PC-9 (cell line): ENCODE results near the gene NBEA. TPM values are rescaled to one million over a fixed set of nuclear protein-coding genes. Genes with fewer than 3 reads are reported as not detected.

ENCODE experiments used
- BruUV-seq: library from RNA; stranded (reverse); fragments of 400-500 nt; replicated peaks from 2 replicates; lab custom pipeline; 2021; lab: Mats Ljungman, UMichigan
- CTCF ChIA-PET: fragments of 300-600 bp; sonication (Branson Sonifier 250); formaldehyde crosslinking; loops from one replicate; lab custom pipeline; 2022; ENCODE audit warnings: antibody characterized with exemption; lab: Charles Lee
- POLR2A ChIA-PET: fragments of 300-600 bp; sonication (Branson Sonifier 250); formaldehyde crosslinking; loops from one replicate; lab custom pipeline; 2022; ENCODE audit warnings: antibody characterized with exemption; ENCODE audit not compliant: unreplicated experiment; lab: Charles Lee
- DNase-seq, 2 experiments: peaks; one replicate each; pipeline versions ENCODE4 v3.0.0 to v3.0.0-alpha.2; 2015 to 2022; ENCODE audit warnings: mixed read lengths in 1 of 2
- H2AFZ ChIP-seq: fragments of 200-600 bp; sonication (generic); 2 replicates; pipeline ENCODE4 v1.8.1; 2017; ENCODE audit warnings: antibody characterized with exemption
- H3F3A ChIP-seq: fragments of 200-600 bp; sonication (generic); 2 replicates; pipeline ENCODE4 v1.8.1; 2017; ENCODE audit warnings: antibody characterized with exemption, mild to moderate bottlenecking, low read depth; ENCODE audit not compliant: insufficient read depth
- H3K27ac ChIP-seq: fragments of 200-600 bp; sonication (generic); 2 replicates; pipeline ENCODE4 v1.6.1; 2016; ENCODE audit warnings: mixed run types
- H3K27me3 ChIP-seq: fragments of 200-600 bp; sonication (generic); 2 replicates; pipeline ENCODE4 v1.6.1; 2016; ENCODE audit warnings: low read depth, mixed run types; ENCODE audit not compliant: insufficient read depth
- H3K36me3 ChIP-seq: fragments of 200-600 bp; sonication (generic); 2 replicates; pipeline ENCODE4 v1.6.1; 2016; ENCODE audit warnings: low read depth, mixed run types
- H3K4me1 ChIP-seq: fragments of 200-600 bp; sonication (generic); replicated peaks from 2 replicates; pipeline ENCODE4 v1.6.1; 2016; ENCODE audit warnings: mixed run types; ENCODE audit not compliant: insufficient read depth
- H3K4me2 ChIP-seq: fragments of 200-600 bp; sonication (generic); 2 replicates; pipeline ENCODE4 v1.6.1; 2017; ENCODE audit warnings: mixed run types
- H3K4me3 ChIP-seq: fragments of 200-600 bp; sonication (generic); 2 replicates; pipeline ENCODE4 v1.6.1; 2016; ENCODE audit warnings: mixed run types
- H3K79me2 ChIP-seq: fragments of 200-600 bp; sonication (generic); 2 replicates; pipeline ENCODE4 v1.6.1; 2017; ENCODE audit warnings: low read depth, mixed run types
- H3K9me2 ChIP-seq: fragments of 200-600 bp; sonication (generic); 2 replicates; pipeline ENCODE4 v1.8.1; 2017; ENCODE audit warnings: mild to moderate bottlenecking; ENCODE audit not compliant: insufficient read depth
- H3K9me3 ChIP-seq: fragments of 200-600 bp; sonication (generic); 2 replicates; pipeline ENCODE4 v1.8.1; 2016; ENCODE audit warnings: low read depth; ENCODE audit not compliant: insufficient read depth
- H4K20me1 ChIP-seq: fragments of 200-600 bp; sonication (generic); 2 replicates; pipeline ENCODE4 v1.8.1; 2017; ENCODE audit not compliant: insufficient read depth
- CTCF ChIP-seq: fragments of 200-600 bp; sonication (generic); conservative IDR thresholded peaks from 2 replicates; pipeline ENCODE4 v1.6.1; 2017; ENCODE audit warnings: mixed run types, antibody characterized with exemption, mild to moderate bottlenecking, moderate library complexity
- EZH2 ChIP-seq: fragments of 200-600 bp; sonication (generic); IDR thresholded peaks from 2 replicates; pipeline ENCODE4 v1.8.0; 2017; ENCODE audit warnings: antibody characterized with exemption, low read depth
- intact Hi-C: fragments of 100-400 bp; cut with micrococcal nuclease; formaldehyde crosslinking; loops from one replicate; pipeline ENCODE4 v1.10.0; 2022; ENCODE audit not compliant: unreplicated experiment
- total RNA-seq: library from RNA; stranded (reverse); gene quantifications from 2 replicates; pipeline ENCODE4 v1.2.3, GENCODE V29; 2021

Gene NBEA
- total RNA-seq, 1 experiment from 2014 or later: 4.0 TPM

DNA sequence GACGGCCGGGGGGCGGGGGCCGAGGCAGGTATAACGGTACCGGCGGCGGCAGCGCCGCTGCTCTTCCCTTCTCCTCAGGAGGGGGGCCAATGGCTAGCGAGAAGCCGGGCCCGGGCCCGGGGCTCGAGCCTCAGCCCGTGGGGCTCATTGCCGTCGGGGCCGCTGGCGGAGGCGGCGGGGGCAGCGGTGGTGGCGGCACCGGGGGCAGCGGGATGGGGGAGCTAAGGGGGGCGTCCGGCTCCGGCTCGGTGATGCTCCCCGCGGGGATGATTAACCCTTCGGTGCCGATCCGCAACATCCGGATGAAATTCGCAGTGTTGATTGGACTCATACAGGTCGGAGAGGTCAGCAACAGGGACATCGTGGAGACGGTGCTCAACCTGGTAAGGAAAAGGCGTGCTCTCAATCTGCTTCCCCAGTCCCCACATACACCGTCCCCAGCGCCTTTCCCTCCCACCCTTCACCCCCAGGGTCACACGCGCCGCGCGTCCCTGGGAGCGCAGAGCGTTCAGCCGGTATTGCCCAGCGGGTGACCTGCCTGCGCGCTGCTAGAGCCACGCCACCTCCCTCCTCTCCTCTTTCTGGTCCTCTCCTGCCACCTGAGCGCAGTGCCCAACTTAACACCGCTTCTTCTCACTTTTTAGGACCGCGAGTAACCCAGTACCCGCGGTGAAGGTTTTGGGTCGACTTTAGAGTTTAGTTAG lies 814 bp downstream of the NBEA start:
- Histone ChIP-seq H2AFZ (peak overlapping the region; percentile 88), H3K27me3 (no peaks in the 10 kb centered on the region), H3F3A (no peaks in the 10 kb centered on the region; the same call in none of the 2 replicates), H3K36me3 (no peaks in the 10 kb centered on the region), H3K4me3 (peak overlapping the region; percentile 71), H3K27ac (no peak overlapping the region), H3K4me2 (peak overlapping the region; percentile 74), H3K9me2 (peaks cover 4% of the 10 kb centered on the region; the same call in 1 of the 2 replicates), H3K9me3 (no peaks in the 10 kb centered on the region), H4K20me1 (0 out of 2 replicates have a peak, but pooled peaks cover 9% of the 10 kb centered on the region), H3K79me2 (peaks cover 22% of the 10 kb centered on the region), H3K4me1 (peaks cover 39% of the 10 kb centered on the region)
- ChIA-PET CTCF (no interaction called here), POLR2A (no interaction called here)
- intact Hi-C loops: loop anchor here (10.0 kb wide), 2 partner anchors 598 to 788 kb away; no protein-coding TSS in a partner anchor
- no peak for TF ChIP-seq EZH2
- no peak for TF ChIP-seq CTCF
- peak in 1 of 2 experiments; percentile 34 for DNase-seq
- no TSS peak for BruUV-seq

GRCh38 chr13:34943436-34944273 lies 1.6 kb downstream of the NBEA start:
- H4K20me1 ChIP-seq: 0 out of 2 replicates have a peak, but pooled peaks cover 9% of the 10 kb centered on the region
- H2AFZ ChIP-seq: peak overlapping the region; percentile 88
- no peak overlapping the region for H3K27ac ChIP-seq
- intact Hi-C loops: loop anchor here (10.0 kb wide), 2 partner anchors 599 to 789 kb away; no protein-coding TSS in a partner anchor
- POLR2A ChIA-PET: no interaction called here
- CTCF ChIA-PET: no interaction called here
- peaks cover 4% of the 10 kb centered on the region; the same call in 1 of the 2 replicates for H3K9me2 ChIP-seq
- H3K4me3 ChIP-seq: peak overlapping the region; percentile 71
- DNase-seq: no peak
- H3K79me2 ChIP-seq: peaks cover 25% of the 10 kb centered on the region
- H3K9me3 ChIP-seq: no peaks in the 10 kb centered on the region
- H3K4me2 ChIP-seq: peak overlapping the region; percentile 74
- TF ChIP-seq EZH2 (no peak), CTCF (no peak)
- H3K36me3 ChIP-seq: no peaks in the 10 kb centered on the region
- H3K4me1 ChIP-seq: peaks cover 39% of the 10 kb centered on the region
- no peaks in the 10 kb centered on the region for H3K27me3 ChIP-seq
- BruUV-seq: no TSS peak
- H3F3A ChIP-seq: no peaks in the 10 kb centered on the region; the same call in none of the 2 replicates

DNA sequence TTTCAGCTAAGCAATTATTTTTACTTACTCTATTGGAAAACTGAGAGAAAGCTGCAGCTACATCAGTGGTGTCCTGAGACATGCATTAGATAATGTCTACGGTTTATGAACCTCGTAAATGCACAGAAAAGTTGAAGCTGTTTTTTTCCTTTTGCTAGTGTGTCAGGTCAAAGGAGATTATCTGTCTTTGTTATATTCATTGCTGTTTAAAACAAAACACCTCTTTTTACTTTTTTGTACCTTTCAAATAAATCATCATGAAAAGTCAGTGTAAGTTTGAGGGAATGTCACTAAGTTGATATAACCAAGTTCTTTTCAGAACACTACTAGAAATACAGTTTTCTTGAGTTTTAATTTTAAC lies 2.2 kb downstream of the NBEA start:
- CTCF ChIA-PET: no interaction called here

More for the DNA sequence above, 2.2 kb downstream of the NBEA start:
- no peak for TF ChIP-seq CTCF
- no peak for TF ChIP-seq EZH2
- H3K4me1 ChIP-seq: peaks cover 39% of the 10 kb centered on the region
- BruUV-seq: no TSS peak
- H2AFZ ChIP-seq: no peak overlapping the region
- POLR2A ChIA-PET: no interaction called here
- intact Hi-C loops: loop anchor here (10.0 kb wide), 2 partner anchors 599 to 789 kb away; no protein-coding TSS in a partner anchor
- peak overlapping the region; percentile 74 for H3K4me2 ChIP-seq
- H3K27ac ChIP-seq: no peak overlapping the region
- no peaks in the 10 kb centered on the region; the same call in none of the 2 replicates for H3F3A ChIP-seq
- peak overlapping the region; percentile 71; the same call in 1 of the 2 replicates for H3K4me3 ChIP-seq
- no peaks in the 10 kb centered on the region for H3K27me3 ChIP-seq
- no peak for DNase-seq
- peaks cover 31% of the 10 kb centered on the region for H3K79me2 ChIP-seq
- H4K20me1 ChIP-seq: 0 out of 2 replicates have a peak, but pooled peaks cover 9% of the 10 kb centered on the region
- no peaks in the 10 kb centered on the region for H3K36me3 ChIP-seq
- no peaks in the 10 kb centered on the region for H3K9me3 ChIP-seq
- H3K9me2 ChIP-seq: peaks cover 4% of the 10 kb centered on the region; the same call in 1 of the 2 replicates
